Left lobe of liver (tissue), 2 donors: Measurements from ENCODE around the gene FUNDC2. TPM values are rescaled to one million over a fixed set of nuclear protein-coding genes. Genes with fewer than 3 reads are reported as not detected.
A peak's percentile ranks its signal among the peaks of the same experiment; 100 is the strongest.

ENCODE experiments used
- ATAC-seq: fragments of 200-7000 bp; cut with Tn5 transposase; one replicate; pipeline ENCODE4 v1.9.1; 2020; ENCODE audit warnings: mild to moderate bottlenecking, moderate library complexity
- DNase-seq: peaks from one replicate; pipeline ENCODE4 v3.0.0-alpha.2; 2020; ENCODE audit warnings: low spot score
- total RNA-seq: library from RNA; stranded (reverse); gene quantifications from one replicate; pipeline ENCODE4 v1.2.1, GENCODE V29; 2021
- donor health status: DM: no; HTN: no; CAD: no; lungs with moderate emphysema.
- donor health status: DM: no; HTN: yes; CAD: no.

FUNDC2 gene
- total RNA-seq, 1 donor from 2014 or later, result 26.9 TPM

DNA sequence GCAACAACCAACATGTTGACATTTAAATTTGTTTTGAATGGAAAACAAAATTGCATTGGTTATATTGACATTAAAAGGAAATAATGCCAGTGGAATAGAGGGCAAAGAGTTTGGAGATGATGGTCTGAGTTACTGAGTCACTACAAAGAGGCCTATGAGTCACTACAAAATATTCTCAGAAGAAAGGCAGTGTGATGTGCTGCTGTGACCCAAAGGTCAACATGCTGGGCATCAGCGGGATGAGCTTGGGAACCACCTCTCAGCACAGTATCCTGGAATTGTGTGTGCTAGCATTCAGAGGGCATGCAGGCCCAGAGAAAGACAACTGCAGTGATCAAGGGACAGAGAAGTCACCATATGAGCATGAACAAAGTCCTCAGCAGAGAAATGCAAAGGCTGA, 41.5 kb downstream of the FUNDC2 start:
- DNase-seq (no peak), ATAC-seq (no peak)

DNA sequence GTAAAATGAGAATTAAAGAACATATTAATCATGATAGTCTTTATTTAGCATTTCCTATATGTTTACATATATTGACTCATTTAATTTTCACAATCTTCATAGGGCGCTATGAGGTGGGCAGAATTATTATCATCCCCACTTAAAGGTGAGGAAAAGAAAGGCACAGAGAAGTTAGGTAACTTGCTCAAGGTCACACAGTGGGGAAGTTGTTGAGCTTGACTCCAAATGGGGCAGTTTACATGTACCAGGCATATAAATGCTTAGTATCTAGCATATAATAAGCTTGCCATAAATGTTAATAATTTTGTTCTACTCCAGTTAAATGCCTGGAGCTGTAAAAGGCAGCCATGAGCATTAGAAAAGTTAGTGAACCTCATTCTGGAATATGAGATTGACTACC, 42.8 kb downstream of the FUNDC2 start:
- ATAC-seq (no peak), DNase-seq (no peak)

- DNase-seq, result no peak
These were observed 43.4 kb downstream of the FUNDC2 start for GRCh38 chrX:155070038-155070437.

GRCh38 chrX:155070663-155070974, 44.0 kb downstream of the FUNDC2 start:
- no peak for DNase-seq
- peak; percentile 3 for ATAC-seq

More at GRCh38 chrX:155070038-155070437, 43.4 kb downstream of the FUNDC2 start:
- no peak for ATAC-seq

GRCh38 chrX:155070975-155071693, 44.5 kb downstream of the FUNDC2 start, which contains the start of the genes BRCC3, CMC4 and MTCP1:
Gene BRCC3 (plus strand): TSS chrX:155071508. CDS start chrX:155071528, 20 bp downstream.
Gene CMC4 (minus strand): TSS chrX:155071136. CDS start chrX:155064023, 7,113 bp downstream.
Gene MTCP1 (minus strand): TSS chrX:155071136. CDS start chrX:155066010, 5,126 bp downstream.
- DNase-seq, result peak; percentile 84

GRCh38 chrX:155071694-155072280, 45.1 kb downstream of the FUNDC2 start:
- DNase-seq (no peak), ATAC-seq (no peak)

More at GRCh38 chrX:155070975-155071693, 44.5 kb downstream of the FUNDC2 start, which contains the start of the genes BRCC3, CMC4 and MTCP1:
- ATAC-seq, result peak; percentile 92

GRCh38 chrX:155086202-155086840, 59.7 kb downstream of the FUNDC2 start:
- peak; percentile 47 for DNase-seq

DNA sequence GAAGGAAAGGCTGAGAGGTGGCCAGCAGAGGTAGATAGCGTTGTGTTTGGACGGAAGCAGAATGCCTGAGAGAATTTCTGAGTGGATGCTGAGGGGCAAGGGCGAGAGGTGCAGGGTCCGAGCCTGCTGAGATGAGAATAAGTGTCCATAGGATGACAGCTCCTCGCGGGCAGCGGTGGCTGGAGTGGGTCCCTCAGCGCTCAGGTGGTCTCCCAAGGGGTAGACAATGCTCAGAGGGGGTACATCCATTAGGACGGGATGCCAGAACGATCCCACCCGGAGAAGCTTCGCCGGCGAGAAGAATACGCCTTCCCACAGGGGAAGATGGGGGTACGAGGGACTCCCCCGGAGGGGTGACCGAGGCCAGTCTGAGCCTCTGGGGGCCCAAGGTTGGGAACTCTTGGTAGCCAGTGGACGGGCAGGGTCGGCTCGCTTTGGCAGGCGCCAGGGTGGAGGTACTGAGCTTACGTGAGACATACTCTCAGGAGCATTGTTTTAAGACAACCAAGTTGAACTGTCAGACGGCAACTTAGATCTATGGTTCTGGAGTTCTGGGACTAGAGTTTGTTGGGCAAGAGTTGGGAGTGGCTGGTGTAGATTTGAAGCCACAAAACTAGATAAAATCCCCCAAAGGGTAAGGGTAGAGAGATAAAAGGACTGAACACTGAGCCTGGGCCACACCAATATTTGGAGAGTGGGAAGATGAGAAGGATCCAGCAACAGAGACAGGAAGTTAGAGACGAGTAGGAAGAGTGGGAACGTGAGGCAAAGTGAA, 60.5 kb downstream of the FUNDC2 start:
- DNase-seq, result no peak
- no peak for ATAC-seq

More at GRCh38 chrX:155086202-155086840, 59.7 kb downstream of the FUNDC2 start:
- peak; percentile 75 for ATAC-seq

DNA sequence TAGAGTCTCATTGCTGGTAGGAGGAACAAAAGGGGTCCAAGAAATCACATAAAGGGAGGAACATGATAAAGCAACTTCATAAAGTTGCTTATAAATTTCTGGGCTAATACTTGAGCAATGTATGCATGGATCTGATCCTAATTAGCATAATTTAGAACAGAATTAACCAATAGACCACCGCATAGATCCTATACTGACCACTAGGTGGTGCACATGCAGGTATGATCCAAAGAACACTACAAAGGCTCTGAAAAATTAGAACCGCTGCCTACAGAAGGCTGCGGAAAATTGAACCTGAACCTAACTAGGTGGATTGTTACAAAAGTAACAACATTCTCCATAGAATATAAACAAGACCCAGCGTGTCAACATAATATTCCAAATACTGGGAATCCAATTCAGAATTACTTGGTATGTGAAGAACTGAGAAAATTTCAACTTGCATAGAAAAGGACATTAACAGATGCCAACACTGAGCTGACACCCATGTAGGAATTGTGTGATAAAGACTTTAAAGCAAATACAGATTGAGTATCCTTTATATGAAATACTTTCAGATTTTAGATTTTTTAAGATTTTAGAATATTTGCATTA, 67.9 kb downstream of the FUNDC2 start:
- ATAC-seq (peak; percentile 84), DNase-seq (no peak)

DNA sequence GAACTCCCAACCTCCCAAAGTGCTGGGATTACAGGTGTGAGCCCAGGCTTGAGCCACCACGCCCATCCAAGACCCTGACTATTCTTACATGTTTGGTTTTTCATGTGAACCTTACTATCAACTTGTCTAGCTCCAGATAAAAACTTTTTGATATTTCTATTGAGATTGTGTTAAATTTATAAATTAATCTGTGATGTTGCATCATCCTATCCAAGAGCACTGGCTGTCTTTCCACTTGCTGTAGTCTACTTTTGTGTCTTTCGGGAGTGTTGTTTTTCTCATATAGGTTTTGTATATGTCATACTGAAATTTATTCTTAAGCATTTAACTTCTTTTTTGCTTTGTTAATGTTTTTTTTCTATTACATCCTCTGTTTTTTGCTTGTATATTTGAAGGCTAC, 79.3 kb downstream of the FUNDC2 start:
- ATAC-seq (no peak), DNase-seq (no peak)

DNA sequence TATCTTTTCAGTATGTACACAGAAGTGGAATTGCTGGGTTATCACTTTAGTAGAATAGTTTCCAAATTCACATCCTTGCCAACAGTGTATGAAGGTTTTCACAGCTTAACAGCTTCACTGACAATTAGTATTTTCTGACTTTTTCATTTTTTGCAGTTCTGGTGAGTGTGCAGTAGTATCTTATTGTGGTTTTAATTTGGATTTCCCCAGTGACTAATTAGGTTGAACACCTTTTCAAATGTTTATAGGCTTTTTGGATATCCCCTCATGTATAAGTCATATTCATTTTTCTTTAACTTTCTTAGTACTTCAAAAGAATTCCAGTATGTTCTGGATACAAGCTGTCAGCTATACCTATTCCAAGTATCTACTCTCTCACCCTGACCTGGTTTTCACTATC, 81.8 kb downstream of the FUNDC2 start:
- ATAC-seq (no peak), DNase-seq (no peak)

Other genes starting within 250 kb of the FUNDC2 start
- gene MPP1, start 221.4 kb upstream of the FUNDC2 start, total RNA-seq, result 22.9 TPM
- gene SMIM9, start 192.2 kb upstream of the FUNDC2 start, total RNA-seq, result not detected
- 17.3 TPM for gene F8A1, start 140.5 kb upstream of the FUNDC2 start, total RNA-seq
- 22.6 TPM for gene F8, start 4.1 kb upstream of the FUNDC2 start, total RNA-seq
- 8.3 TPM for gene CMC4, start 44.3 kb downstream of the FUNDC2 start, total RNA-seq
- 15.2 TPM for gene MTCP1, start 44.3 kb downstream of the FUNDC2 start, total RNA-seq
- gene BRCC3, start 44.7 kb downstream of the FUNDC2 start, total RNA-seq, result 9.5 TPM
- gene VBP1, start 189.6 kb downstream of the FUNDC2 start, total RNA-seq, result 15.3 TPM
- 0.10 TPM for gene RAB39B, start 237.6 kb downstream of the FUNDC2 start, total RNA-seq